Measurements from ENCODE around the gene FAM168B. TPM values are rescaled to one million over a fixed set of nuclear protein-coding genes. Genes with fewer than 3 reads are reported as not detected.

Gene FAM168B
- total RNA-seq, 1 experiment from 2014 or later, result 111 TPM

DNA sequence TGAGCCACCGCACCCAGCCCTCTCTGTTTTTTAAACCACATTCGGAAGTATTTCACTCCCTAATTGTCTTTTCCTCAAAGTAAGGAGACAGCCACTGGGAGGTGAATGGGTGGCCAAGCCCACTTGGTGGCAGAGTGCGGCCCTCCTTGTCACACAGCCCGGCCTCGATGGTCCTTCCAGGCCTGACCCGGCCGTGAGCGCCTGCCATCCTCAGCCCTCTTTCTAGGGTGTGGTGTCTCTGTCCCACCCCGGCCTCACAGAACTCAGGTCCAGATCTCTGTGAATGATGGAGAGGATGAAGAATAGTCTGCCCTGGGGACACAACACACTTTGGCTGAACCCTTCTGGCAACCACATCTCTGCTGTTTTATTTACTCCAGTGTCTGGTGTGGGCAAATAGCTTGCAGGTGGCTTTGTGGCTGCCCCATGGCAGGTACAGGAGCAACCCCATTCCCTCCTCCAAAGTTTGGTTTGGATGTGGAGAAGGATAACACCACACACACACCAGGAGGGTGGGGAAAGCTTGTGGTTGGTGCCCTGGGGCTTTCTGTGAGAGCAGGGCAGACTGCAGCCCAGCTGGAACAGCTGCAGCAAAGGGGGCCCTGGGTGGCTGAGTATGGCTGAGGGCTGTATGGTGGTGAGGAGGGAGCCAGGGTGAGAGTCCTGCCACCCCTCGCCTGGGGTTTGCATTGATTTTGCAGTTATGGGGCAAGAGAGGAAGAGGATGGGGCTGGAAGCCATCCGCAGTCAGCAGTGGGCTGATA is 88.6 kb downstream of the FAM168B start:
- TF ChIP-seq, protein P1, sequence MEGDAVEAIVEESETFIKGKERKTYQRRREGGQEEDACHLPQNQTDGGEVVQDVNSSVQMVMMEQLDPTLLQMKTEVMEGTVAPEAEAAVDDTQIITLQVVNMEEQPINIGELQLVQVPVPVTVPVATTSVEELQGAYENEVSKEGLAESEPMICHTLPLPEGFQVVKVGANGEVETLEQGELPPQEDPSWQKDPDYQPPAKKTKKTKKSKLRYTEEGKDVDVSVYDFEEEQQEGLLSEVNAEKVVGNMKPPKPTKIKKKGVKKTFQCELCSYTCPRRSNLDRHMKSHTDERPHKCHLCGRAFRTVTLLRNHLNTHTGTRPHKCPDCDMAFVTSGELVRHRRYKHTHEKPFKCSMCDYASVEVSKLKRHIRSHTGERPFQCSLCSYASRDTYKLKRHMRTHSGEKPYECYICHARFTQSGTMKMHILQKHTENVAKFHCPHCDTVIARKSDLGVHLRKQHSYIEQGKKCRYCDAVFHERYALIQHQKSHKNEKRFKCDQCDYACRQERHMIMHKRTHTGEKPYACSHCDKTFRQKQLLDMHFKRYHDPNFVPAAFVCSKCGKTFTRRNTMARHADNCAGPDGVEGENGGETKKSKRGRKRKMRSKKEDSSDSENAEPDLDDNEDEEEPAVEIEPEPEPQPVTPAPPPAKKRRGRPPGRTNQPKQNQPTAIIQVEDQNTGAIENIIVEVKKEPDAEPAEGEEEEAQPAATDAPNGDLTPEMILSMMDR (IDR thresholded peaks at IDR 0.05; ENCODE audit: unreplicated experiment), result no peak
- H3K36me3 Mint-ChIP-seq (ENCODE audit: insufficient read depth, unreplicated experiment), result no peaks in the 10 kb centered on the region
- no TSS peak for BruUV-seq (replicated peaks)
- H3K4me3 Mint-ChIP-seq (ENCODE audit: low read depth, unreplicated experiment), result no peak overlapping the region
- H3K27ac Mint-ChIP-seq (ENCODE audit: unreplicated experiment), result no peak overlapping the region
- DNase-seq, result no peak
- H3K9me3 Mint-ChIP-seq (ENCODE audit: low read depth, unreplicated experiment), result no peaks in the 10 kb centered on the region
- CTCF ChIA-PET, result no interaction called here
- no peaks in the 10 kb centered on the region for H3K27me3 Mint-ChIP-seq (ENCODE audit: unreplicated experiment)
- H3K4me1 Mint-ChIP-seq (ENCODE audit: low read depth, unreplicated experiment), result no peaks in the 10 kb centered on the region
- intact Hi-C loops (cut with micrococcal nuclease; ENCODE audit: unreplicated experiment), result no loop called here

DNA sequence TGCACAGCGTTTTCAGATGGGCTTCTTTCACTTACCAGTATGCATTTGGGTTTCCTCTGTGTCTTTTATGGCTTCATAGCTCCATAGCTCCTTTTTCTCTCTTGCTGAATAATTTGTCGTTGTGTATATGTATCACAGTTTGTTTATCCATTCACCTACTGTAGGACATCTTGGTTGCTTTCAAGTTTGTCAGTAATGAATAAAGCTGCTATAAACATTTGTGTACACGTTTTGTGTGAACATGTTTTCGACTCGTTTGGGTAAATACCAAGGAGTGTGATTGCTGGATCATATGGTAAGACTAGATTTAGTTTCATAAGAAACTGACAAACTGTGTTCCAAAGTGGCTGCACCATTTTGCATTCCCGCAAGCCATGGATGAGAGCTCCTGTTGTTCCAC is 94.7 kb downstream of the FAM168B start:
- Mint-ChIP-seq H3K36me3 (ENCODE audit: insufficient read depth, unreplicated experiment) (no peaks in the 10 kb centered on the region), H3K27ac (ENCODE audit: unreplicated experiment) (no peak overlapping the region), H3K4me3 (ENCODE audit: low read depth, unreplicated experiment) (no peak overlapping the region), H3K4me1 (ENCODE audit: low read depth, unreplicated experiment) (no peaks in the 10 kb centered on the region), H3K27me3 (ENCODE audit: unreplicated experiment) (no peaks in the 10 kb centered on the region), H3K9me3 (ENCODE audit: low read depth, unreplicated experiment) (no peaks in the 10 kb centered on the region)
- TF ChIP-seq, protein P1 (IDR thresholded peaks at IDR 0.05; ENCODE audit: unreplicated experiment), result no peak
- CTCF ChIA-PET, result interaction anchor here (1.4 kb wide), 1 partner anchor 13 kb away, joined by 3 read pairs; no protein-coding TSS in a partner anchor
- DNase-seq, result no peak
- BruUV-seq (replicated peaks), result no TSS peak
- intact Hi-C loops (cut with micrococcal nuclease; ENCODE audit: unreplicated experiment), result no loop called here

Other genes with a start within 250 kb of the FAM168B start
- 112 and 113 TPM in 2 replicates for gene PLEKHB2, start 11.9 kb upstream of the FAM168B start, total RNA-seq (2022)
- 0.17 and 0.31 TPM in 2 replicates for gene POTEE, start 116.1 kb upstream of the FAM168B start, total RNA-seq (2022)